HEK293 (cell line): ENCODE results near the gene CDKAL1.

Experiments used
- BCL11A ChIP-seq: fragments of 450-650 bp; formaldehyde crosslinking; IDR thresholded peaks from 2 replicates; pipeline ENCODE4 v1.5.1; 2016; ENCODE audit warnings: low read depth, missing biosample characterization, missing genetic modification characterization
- GLI4 ChIP-seq: fragments of 450-650 bp; formaldehyde crosslinking; IDR thresholded peaks from 2 replicates; pipeline ENCODE4 v1.5.1; 2016; ENCODE audit warnings: missing biosample characterization, missing genetic modification characterization
- SALL2 ChIP-seq: fragments of 450-650 bp; formaldehyde crosslinking; IDR thresholded peaks from 2 replicates; pipeline ENCODE4 v1.5.0; 2017; ENCODE audit warnings: missing biosample characterization, mild to moderate bottlenecking, missing genetic modification characterization, borderline replicate concordance
- ZBTB48 ChIP-seq: fragments of 450-650 bp; formaldehyde crosslinking; IDR thresholded peaks from 2 replicates; pipeline ENCODE4 v1.5.1; 2016; ENCODE audit warnings: missing biosample characterization, missing genetic modification characterization
- ZBTB7A ChIP-seq: fragments of 450-650 bp; formaldehyde crosslinking; IDR thresholded peaks from 2 replicates; pipeline ENCODE4 v1.5.1; 2016; ENCODE audit warnings: low read depth, missing biosample characterization, missing genetic modification characterization
- ZNF121 ChIP-seq: fragments of 450-650 bp; formaldehyde crosslinking; IDR thresholded peaks from 2 replicates; pipeline ENCODE4 v1.5.1; 2016; ENCODE audit warnings: missing biosample characterization, missing genetic modification characterization
- ZNF155 ChIP-seq: fragments of 450-650 bp; formaldehyde crosslinking; IDR thresholded peaks from 2 replicates; pipeline ENCODE4 v1.5.1; 2016; ENCODE audit warnings: missing biosample characterization, missing genetic modification characterization
- ZNF184 ChIP-seq: fragments of 450-650 bp; IDR thresholded peaks from 2 replicates; pipeline ENCODE4 v1.5.1; 2018; ENCODE audit warnings: missing biosample characterization, mild to moderate bottlenecking, missing genetic modification characterization
- ZNF221 ChIP-seq: fragments of 450-650 bp; formaldehyde crosslinking; IDR thresholded peaks from 2 replicates; pipeline ENCODE4 v1.5.1; 2017; ENCODE audit warnings: missing biosample characterization, missing genetic modification characterization, borderline replicate concordance
- ZNF302 ChIP-seq: fragments of 450-650 bp; formaldehyde crosslinking; IDR thresholded peaks from 2 replicates; pipeline ENCODE4 v1.5.1; 2016; ENCODE audit warnings: missing biosample characterization, missing genetic modification characterization, low read depth
- ZNF501 ChIP-seq: fragments of 450-650 bp; formaldehyde crosslinking; IDR thresholded peaks from 2 replicates; pipeline ENCODE4 v1.5.1; 2016; ENCODE audit warnings: missing biosample characterization, missing genetic modification characterization
- ZNF670 ChIP-seq: fragments of 450-650 bp; formaldehyde crosslinking; IDR thresholded peaks from 2 replicates; pipeline ENCODE4 v1.5.1; 2016; ENCODE audit warnings: missing biosample characterization, missing genetic modification characterization, low read depth
- ZNF747 ChIP-seq: fragments of 450-650 bp; formaldehyde crosslinking; IDR thresholded peaks from 2 replicates; pipeline ENCODE4 v1.5.1; 2016; ENCODE audit warnings: missing biosample characterization, missing genetic modification characterization
- TF ChIP-seq, protein P1 (sequence below): fragments of 450-650 bp; formaldehyde crosslinking; IDR thresholded peaks from 2 replicates; pipeline ENCODE4 v1.5.1; 2016; ENCODE audit warnings: missing biosample characterization, missing genetic modification characterization
- TF ChIP-seq, protein P2 (sequence below): fragments of 450-650 bp; formaldehyde crosslinking; IDR thresholded peaks from 2 replicates; pipeline ENCODE4 v1.5.1; 2016; ENCODE audit warnings: missing biosample characterization, missing genetic modification characterization
- TF ChIP-seq, protein P3 (sequence below): fragments of 450-650 bp; formaldehyde crosslinking; optimal IDR thresholded peaks from 2 replicates; pipeline ENCODE3; 2016; ENCODE audit warnings: missing biosample characterization, mild to moderate bottlenecking, missing genetic modification characterization
- TF ChIP-seq, protein P4 (sequence below): fragments of 450-650 bp; IDR thresholded peaks from 2 replicates; pipeline ENCODE4 v1.5.1; 2018; ENCODE audit warnings: missing biosample characterization, mild to moderate bottlenecking, missing genetic modification characterization
- TF ChIP-seq, protein P5 (sequence below): fragments of 450-650 bp; formaldehyde crosslinking; IDR thresholded peaks from 2 replicates; pipeline ENCODE4 v1.5.1; 2017; ENCODE audit warnings: missing biosample characterization, missing genetic modification characterization
- TF ChIP-seq, protein P6 (sequence below): IDR thresholded peaks from 2 replicates; pipeline ENCODE4 v1.6.1; 2011; ENCODE audit warnings: mild to moderate bottlenecking, low read depth, low read length, borderline replicate concordance
- TF ChIP-seq, protein P7 (sequence below): fragments of 450-650 bp; formaldehyde crosslinking; IDR thresholded peaks from 2 replicates; pipeline ENCODE4 v1.5.1; 2017; ENCODE audit warnings: missing biosample characterization, mild to moderate bottlenecking, missing genetic modification characterization, moderate library complexity
- TF ChIP-seq, protein P8 (sequence below): fragments of 450-650 bp; formaldehyde crosslinking; IDR thresholded peaks from 2 replicates; pipeline ENCODE4 v1.5.1; 2016; ENCODE audit warnings: missing biosample characterization, missing genetic modification characterization, borderline replicate concordance
- TF ChIP-seq, protein P9 (sequence below): fragments of 450-650 bp; formaldehyde crosslinking; IDR thresholded peaks from 2 replicates; pipeline ENCODE4 v1.5.1; 2017; ENCODE audit warnings: missing biosample characterization, missing genetic modification characterization

CDKAL1 gene

DNA sequence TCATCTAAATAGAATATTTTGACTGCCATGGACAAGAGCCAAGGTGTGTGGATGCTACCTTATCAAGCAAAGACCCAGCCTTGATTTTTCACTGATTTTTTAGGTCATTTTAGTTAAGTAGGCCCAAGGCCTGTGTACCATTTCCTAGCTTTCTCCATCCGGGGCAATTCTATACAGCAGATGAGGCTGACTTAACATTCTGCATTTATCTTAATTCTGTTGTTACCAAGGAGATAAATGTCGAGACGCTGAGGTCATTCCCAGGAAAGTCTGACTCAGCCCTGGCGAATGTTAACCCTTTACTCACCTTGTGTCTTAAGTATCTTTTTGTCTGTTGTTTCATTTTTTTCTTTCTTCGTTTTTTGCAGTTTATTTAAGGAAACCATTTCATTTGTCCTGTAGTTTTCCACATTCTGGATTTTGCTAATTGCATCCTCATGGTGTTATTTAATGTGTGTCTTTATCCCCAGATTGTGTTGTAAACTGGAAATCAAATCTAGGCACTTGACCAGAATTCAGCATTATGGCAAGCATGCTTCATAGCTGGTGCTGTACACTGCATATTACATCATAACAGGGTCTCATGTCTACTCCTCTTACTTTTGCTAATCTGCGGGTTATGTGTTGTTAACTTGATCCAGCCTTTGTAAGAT lies 277.0 kb downstream of the CDKAL1 start (continued):
- TF ChIP-seq ZNF155 (tag by site-specific recombination) = no peak
- TF ChIP-seq ZBTB48 (tag by site-specific recombination) = no peak
- no peak for TF ChIP-seq ZNF302 (tag by site-specific recombination)
- TF ChIP-seq, protein P1, sequence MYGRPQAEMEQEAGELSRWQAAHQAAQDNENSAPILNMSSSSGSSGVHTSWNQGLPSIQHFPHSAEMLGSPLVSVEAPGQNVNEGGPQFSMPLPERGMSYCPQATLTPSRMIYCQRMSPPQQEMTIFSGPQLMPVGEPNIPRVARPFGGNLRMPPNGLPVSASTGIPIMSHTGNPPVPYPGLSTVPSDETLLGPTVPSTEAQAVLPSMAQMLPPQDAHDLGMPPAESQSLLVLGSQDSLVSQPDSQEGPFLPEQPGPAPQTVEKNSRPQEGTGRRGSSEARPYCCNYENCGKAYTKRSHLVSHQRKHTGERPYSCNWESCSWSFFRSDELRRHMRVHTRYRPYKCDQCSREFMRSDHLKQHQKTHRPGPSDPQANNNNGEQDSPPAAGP (tag by site-specific recombination) = peak; percentile 37; the same call in 1 of the 2 replicates
- TF ChIP-seq, protein P2, sequence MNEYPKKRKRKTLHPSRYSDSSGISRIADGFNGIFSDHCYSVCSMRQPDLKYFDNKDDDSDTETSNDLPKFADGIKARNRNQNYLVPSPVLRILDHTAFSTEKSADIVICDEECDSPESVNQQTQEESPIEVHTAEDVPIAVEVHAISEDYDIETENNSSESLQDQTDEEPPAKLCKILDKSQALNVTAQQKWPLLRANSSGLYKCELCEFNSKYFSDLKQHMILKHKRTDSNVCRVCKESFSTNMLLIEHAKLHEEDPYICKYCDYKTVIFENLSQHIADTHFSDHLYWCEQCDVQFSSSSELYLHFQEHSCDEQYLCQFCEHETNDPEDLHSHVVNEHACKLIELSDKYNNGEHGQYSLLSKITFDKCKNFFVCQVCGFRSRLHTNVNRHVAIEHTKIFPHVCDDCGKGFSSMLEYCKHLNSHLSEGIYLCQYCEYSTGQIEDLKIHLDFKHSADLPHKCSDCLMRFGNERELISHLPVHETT (tag by site-specific recombination) = peak; percentile 87
- 0 out of 2 replicates have a peak, but pooled peaks have one; percentile 55 for TF ChIP-seq ZNF184 (tag by site-specific recombination)
- TF ChIP-seq, protein P3, sequence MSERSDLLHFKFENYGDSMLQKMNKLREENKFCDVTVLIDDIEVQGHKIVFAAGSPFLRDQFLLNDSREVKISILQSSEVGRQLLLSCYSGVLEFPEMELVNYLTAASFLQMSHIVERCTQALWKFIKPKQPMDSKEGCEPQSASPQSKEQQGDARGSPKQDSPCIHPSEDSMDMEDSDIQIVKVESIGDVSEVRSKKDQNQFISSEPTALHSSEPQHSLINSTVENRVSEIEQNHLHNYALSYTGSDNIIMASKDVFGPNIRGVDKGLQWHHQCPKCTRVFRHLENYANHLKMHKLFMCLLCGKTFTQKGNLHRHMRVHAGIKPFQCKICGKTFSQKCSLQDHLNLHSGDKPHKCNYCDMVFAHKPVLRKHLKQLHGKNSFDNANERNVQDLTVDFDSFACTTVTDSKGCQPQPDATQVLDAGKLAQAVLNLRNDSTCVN (tag by site-specific recombination) = no peak
- TF ChIP-seq SALL2 (tag by site-specific recombination) = no peak
- no peak for TF ChIP-seq ZBTB7A (tag by site-specific recombination)
- TF ChIP-seq ZNF221 (tag by site-specific recombination) = no peak
- TF ChIP-seq, protein P4, sequence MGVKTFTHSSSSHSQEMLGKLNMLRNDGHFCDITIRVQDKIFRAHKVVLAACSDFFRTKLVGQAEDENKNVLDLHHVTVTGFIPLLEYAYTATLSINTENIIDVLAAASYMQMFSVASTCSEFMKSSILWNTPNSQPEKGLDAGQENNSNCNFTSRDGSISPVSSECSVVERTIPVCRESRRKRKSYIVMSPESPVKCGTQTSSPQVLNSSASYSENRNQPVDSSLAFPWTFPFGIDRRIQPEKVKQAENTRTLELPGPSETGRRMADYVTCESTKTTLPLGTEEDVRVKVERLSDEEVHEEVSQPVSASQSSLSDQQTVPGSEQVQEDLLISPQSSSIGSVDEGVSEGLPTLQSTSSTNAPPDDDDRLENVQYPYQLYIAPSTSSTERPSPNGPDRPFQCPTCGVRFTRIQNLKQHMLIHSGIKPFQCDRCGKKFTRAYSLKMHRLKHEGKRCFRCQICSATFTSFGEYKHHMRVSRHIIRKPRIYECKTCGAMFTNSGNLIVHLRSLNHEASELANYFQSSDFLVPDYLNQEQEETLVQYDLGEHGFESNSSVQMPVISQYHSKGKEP (tag by site-specific recombination) = no peak
- TF ChIP-seq, protein P5, sequence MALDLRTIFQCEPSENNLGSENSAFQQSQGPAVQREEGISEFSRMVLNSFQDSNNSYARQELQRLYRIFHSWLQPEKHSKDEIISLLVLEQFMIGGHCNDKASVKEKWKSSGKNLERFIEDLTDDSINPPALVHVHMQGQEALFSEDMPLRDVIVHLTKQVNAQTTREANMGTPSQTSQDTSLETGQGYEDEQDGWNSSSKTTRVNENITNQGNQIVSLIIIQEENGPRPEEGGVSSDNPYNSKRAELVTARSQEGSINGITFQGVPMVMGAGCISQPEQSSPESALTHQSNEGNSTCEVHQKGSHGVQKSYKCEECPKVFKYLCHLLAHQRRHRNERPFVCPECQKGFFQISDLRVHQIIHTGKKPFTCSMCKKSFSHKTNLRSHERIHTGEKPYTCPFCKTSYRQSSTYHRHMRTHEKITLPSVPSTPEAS (tag by site-specific recombination) = peak; percentile 66
- TF ChIP-seq, protein P6, sequence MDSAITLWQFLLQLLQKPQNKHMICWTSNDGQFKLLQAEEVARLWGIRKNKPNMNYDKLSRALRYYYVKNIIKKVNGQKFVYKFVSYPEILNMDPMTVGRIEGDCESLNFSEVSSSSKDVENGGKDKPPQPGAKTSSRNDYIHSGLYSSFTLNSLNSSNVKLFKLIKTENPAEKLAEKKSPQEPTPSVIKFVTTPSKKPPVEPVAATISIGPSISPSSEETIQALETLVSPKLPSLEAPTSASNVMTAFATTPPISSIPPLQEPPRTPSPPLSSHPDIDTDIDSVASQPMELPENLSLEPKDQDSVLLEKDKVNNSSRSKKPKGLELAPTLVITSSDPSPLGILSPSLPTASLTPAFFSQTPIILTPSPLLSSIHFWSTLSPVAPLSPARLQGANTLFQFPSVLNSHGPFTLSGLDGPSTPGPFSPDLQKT = no peak
- TF ChIP-seq, protein P7, sequence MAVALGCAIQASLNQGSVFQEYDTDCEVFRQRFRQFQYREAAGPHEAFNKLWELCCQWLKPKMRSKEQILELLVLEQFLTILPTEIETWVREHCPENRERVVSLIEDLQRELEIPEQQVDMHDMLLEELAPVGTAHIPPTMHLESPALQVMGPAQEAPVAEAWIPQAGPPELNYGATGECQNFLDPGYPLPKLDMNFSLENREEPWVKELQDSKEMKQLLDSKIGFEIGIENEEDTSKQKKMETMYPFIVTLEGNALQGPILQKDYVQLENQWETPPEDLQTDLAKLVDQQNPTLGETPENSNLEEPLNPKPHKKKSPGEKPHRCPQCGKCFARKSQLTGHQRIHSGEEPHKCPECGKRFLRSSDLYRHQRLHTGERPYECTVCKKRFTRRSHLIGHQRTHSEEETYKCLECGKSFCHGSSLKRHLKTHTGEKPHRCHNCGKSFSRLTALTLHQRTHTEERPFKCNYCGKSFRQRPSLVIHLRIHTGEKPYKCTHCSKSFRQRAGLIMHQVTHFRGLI = no peak
- TF ChIP-seq, protein P8, sequence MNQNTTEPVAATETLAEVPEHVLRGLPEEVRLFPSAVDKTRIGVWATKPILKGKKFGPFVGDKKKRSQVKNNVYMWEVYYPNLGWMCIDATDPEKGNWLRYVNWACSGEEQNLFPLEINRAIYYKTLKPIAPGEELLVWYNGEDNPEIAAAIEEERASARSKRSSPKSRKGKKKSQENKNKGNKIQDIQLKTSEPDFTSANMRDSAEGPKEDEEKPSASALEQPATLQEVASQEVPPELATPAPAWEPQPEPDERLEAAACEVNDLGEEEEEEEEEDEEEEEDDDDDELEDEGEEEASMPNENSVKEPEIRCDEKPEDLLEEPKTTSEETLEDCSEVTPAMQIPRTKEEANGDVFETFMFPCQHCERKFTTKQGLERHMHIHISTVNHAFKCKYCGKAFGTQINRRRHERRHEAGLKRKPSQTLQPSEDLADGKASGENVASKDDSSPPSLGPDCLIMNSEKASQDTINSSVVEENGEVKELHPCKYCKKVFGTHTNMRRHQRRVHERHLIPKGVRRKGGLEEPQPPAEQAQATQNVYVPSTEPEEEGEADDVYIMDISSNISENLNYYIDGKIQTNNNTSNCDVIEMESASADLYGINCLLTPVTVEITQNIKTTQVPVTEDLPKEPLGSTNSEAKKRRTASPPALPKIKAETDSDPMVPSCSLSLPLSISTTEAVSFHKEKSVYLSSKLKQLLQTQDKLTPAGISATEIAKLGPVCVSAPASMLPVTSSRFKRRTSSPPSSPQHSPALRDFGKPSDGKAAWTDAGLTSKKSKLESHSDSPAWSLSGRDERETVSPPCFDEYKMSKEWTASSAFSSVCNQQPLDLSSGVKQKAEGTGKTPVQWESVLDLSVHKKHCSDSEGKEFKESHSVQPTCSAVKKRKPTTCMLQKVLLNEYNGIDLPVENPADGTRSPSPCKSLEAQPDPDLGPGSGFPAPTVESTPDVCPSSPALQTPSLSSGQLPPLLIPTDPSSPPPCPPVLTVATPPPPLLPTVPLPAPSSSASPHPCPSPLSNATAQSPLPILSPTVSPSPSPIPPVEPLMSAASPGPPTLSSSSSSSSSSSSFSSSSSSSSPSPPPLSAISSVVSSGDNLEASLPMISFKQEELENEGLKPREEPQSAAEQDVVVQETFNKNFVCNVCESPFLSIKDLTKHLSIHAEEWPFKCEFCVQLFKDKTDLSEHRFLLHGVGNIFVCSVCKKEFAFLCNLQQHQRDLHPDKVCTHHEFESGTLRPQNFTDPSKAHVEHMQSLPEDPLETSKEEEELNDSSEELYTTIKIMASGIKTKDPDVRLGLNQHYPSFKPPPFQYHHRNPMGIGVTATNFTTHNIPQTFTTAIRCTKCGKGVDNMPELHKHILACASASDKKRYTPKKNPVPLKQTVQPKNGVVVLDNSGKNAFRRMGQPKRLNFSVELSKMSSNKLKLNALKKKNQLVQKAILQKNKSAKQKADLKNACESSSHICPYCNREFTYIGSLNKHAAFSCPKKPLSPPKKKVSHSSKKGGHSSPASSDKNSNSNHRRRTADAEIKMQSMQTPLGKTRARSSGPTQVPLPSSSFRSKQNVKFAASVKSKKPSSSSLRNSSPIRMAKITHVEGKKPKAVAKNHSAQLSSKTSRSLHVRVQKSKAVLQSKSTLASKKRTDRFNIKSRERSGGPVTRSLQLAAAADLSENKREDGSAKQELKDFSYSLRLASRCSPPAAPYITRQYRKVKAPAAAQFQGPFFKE (tag by site-specific recombination) = no peak
- no peak for TF ChIP-seq ZNF670
- no peak for TF ChIP-seq ZNF121 (tag by site-specific recombination)
- TF ChIP-seq, protein P9, sequence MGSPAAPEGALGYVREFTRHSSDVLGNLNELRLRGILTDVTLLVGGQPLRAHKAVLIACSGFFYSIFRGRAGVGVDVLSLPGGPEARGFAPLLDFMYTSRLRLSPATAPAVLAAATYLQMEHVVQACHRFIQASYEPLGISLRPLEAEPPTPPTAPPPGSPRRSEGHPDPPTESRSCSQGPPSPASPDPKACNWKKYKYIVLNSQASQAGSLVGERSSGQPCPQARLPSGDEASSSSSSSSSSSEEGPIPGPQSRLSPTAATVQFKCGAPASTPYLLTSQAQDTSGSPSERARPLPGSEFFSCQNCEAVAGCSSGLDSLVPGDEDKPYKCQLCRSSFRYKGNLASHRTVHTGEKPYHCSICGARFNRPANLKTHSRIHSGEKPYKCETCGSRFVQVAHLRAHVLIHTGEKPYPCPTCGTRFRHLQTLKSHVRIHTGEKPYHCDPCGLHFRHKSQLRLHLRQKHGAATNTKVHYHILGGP (tag by site-specific recombination) = no peak
- TF ChIP-seq GLI4 (tag by site-specific recombination) = no peak
- no peak for TF ChIP-seq ZNF747 (tag by site-specific recombination)
- no peak for TF ChIP-seq BCL11A (tag by site-specific recombination)
- peak; percentile 74; the same call in 1 of the 2 replicates for TF ChIP-seq ZNF501
